ENCODE measurements around the gene MXRA8. TPM values are rescaled to one million over a fixed set of nuclear protein-coding genes. Genes with fewer than 3 reads are reported as not detected.
"Not testable (repeated sequence)": the region's sequence is repeated elsewhere in the genome, so short reads cannot be mapped to it uniquely, and the experiment has no call there.

MXRA8 gene
- total and polyA plus RNA-seq, 2 donors (not counting 3 experiments of a cell fraction or from before 2014, with no cell fraction given), result 0.82 to 1.9 TPM

DNA sequence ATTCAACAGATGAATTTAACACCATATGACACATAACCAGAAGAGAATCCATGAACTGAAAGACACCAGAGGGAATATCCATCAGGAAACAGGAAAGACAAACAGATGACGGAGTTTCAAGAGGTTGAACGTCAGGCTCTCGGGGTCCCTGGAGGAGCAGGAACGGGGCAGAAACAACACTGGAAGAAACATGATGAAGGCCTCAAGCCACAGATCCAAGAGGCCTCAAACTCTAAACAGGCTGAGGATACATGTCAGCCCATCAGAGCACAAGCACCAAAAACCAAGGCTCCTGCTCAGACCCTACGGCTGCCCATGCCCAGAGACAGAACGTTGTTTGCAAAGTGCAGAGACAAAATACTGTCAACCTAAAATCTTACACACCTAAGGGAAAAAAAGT, 40.9 kb downstream of the MXRA8 start:
- intact Hi-C loops (cut with micrococcal nuclease), result no loop called here
- no peak for TF ChIP-seq POLR2AphosphoS5 (IDR thresholded peaks at IDR 0.05; ENCODE audit: insufficient read depth, low read depth, low read length)
- TF ChIP-seq, protein P1, sequence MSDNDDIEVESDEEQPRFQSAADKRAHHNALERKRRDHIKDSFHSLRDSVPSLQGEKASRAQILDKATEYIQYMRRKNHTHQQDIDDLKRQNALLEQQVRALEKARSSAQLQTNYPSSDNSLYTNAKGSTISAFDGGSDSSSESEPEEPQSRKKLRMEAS (IDR thresholded peaks at IDR 0.05; ENCODE audit: insufficient read depth, insufficient read length), result no peak
- TF ChIP-seq EZH2 (IDR thresholded peaks at IDR 0.05; ENCODE audit: borderline replicate concordance, low read depth, low read length, severe bottlenecking), result no peak
- no peak for TF ChIP-seq FOS (IDR thresholded peaks at IDR 0.05; ENCODE audit: borderline replicate concordance, insufficient read depth, low read length)
- TF ChIP-seq JUN (IDR thresholded peaks at IDR 0.05; ENCODE audit: borderline replicate concordance, insufficient read depth, insufficient read length, low read depth), result no peak
- TF ChIP-seq, protein P2, sequence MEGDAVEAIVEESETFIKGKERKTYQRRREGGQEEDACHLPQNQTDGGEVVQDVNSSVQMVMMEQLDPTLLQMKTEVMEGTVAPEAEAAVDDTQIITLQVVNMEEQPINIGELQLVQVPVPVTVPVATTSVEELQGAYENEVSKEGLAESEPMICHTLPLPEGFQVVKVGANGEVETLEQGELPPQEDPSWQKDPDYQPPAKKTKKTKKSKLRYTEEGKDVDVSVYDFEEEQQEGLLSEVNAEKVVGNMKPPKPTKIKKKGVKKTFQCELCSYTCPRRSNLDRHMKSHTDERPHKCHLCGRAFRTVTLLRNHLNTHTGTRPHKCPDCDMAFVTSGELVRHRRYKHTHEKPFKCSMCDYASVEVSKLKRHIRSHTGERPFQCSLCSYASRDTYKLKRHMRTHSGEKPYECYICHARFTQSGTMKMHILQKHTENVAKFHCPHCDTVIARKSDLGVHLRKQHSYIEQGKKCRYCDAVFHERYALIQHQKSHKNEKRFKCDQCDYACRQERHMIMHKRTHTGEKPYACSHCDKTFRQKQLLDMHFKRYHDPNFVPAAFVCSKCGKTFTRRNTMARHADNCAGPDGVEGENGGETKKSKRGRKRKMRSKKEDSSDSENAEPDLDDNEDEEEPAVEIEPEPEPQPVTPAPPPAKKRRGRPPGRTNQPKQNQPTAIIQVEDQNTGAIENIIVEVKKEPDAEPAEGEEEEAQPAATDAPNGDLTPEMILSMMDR (IDR thresholded peaks at IDR 0.05; ENCODE audit: extremely low read depth in 1 of 2, insufficient read depth in 1 of 2, low read depth in 1 of 2, low read length in 2 of 2), result no peak
- no peak for TF ChIP-seq GATA2 (IDR thresholded peaks at IDR 0.05; ENCODE audit: insufficient read depth, insufficient read length, low read depth, low read length)
- TF ChIP-seq POLR2A (IDR thresholded peaks at IDR 0.05; ENCODE audit: low read depth, low read length), result no peak

DNA sequence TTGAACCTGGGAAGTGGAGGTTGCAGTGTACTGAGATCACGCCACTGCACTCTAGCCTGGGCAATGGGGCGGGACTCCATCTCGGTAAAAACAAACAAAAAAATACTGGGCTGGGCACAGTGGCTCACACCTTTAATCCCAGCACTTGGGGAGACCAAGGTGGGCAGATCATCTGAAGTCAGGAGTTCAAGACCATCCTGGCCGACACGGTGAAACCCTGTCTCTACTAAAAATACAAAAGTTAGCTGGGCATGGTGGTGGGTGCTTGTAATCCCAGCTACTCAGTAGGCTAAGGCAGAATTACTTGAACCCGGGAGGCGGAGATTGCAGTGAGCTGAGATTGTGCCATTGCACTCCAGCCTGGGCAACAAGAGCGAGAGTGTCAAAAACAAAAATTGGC, 42.2 kb downstream of the MXRA8 start:
- BruUV-seq (replicated peaks); H3K9me3 ChIP-seq (replicated peaks; ENCODE audit: control insufficient read depth, insufficient read depth, low read length); H3K4me3 ChIP-seq (replicated peaks in 1 of 3; ENCODE audit: insufficient read depth in 1 of 3, low read depth in 1 of 3, low read length in 3 of 3); H3K4me1 ChIP-seq (ENCODE audit: control insufficient read depth, extremely low read depth, insufficient read depth, low read length); H3K27me3 ChIP-seq (ENCODE audit: control insufficient read depth in 2 of 2, insufficient read depth in 2 of 2, low read length in 2 of 2); intact Hi-C loops (cut with micrococcal nuclease); H3K9ac ChIP-seq (replicated peaks; ENCODE audit: extremely low read depth, insufficient read depth, low read length); CTCF ChIA-PET; H3K27ac ChIP-seq (ENCODE audit: insufficient read depth, low read depth, low read length); POLR2A ChIA-PET; DNase-seq (ENCODE audit: low read depth, low spot score); H3K4me2 ChIP-seq (ENCODE audit: insufficient read depth, low read length); H4K20me1 ChIP-seq (replicated peaks; ENCODE audit: control insufficient read depth, extremely low read depth, insufficient read depth, low read length); dilution Hi-C loops (cut with MboI; ENCODE audit: extremely low pct_ligation_motif_present, low sequenced_read_pairs); H2AFZ ChIP-seq (ENCODE audit: low read depth, low read length); H3K9me1 ChIP-seq (replicated peaks; ENCODE audit: control insufficient read depth, extremely low read depth, insufficient read depth, low read length): not testable (repeated sequence)
- peak; percentile 24 for FAIRE-seq
- H3K36me3 ChIP-seq (ENCODE audit: control insufficient read depth in 2 of 2, extremely low read depth in 1 of 2, insufficient read depth in 2 of 2, low read length in 2 of 2), result peaks cover 0 to 41% of the 10 kb centered on the region in 2 experiments
- H3K79me2 ChIP-seq (ENCODE audit: control insufficient read depth, insufficient read depth, low read length), result peaks cover 18% of the 10 kb centered on the region

More for the DNA sequence above, 40.9 kb downstream of the MXRA8 start:
- no peak for FAIRE-seq
- Histone ChIP-seq H3K4me3 (replicated peaks in 1 of 3; ENCODE audit: insufficient read depth in 1 of 3, low read depth in 1 of 3, low read length in 3 of 3) (no peak overlapping the region), H3K4me2 (ENCODE audit: insufficient read depth, low read length) (no peak overlapping the region), H3K4me1 (ENCODE audit: control insufficient read depth, extremely low read depth, insufficient read depth, low read length) (no peaks in the 10 kb centered on the region), H3K9me1 (replicated peaks; ENCODE audit: control insufficient read depth, extremely low read depth, insufficient read depth, low read length) (no peaks in the 10 kb centered on the region), H3K9me3 (replicated peaks; ENCODE audit: control insufficient read depth, insufficient read depth, low read length) (no peaks in the 10 kb centered on the region), H3K27me3 (ENCODE audit: control insufficient read depth in 2 of 2, insufficient read depth in 2 of 2, low read length in 2 of 2) (no peaks in the 10 kb centered on the region), H4K20me1 (replicated peaks; ENCODE audit: control insufficient read depth, extremely low read depth, insufficient read depth, low read length) (peaks cover 5% of the 10 kb centered on the region), H3K36me3 (ENCODE audit: control insufficient read depth in 2 of 2, extremely low read depth in 1 of 2, insufficient read depth in 2 of 2, low read length in 2 of 2) (peaks cover 0 to 33% of the 10 kb centered on the region in 2 experiments), H3K27ac (ENCODE audit: insufficient read depth, low read depth, low read length) (no peak overlapping the region), H3K9ac (replicated peaks; ENCODE audit: extremely low read depth, insufficient read depth, low read length) (no peak overlapping the region), H2AFZ (ENCODE audit: low read depth, low read length) (no peak overlapping the region), H3K79me2 (ENCODE audit: control insufficient read depth, insufficient read depth, low read length) (peaks cover 30% of the 10 kb centered on the region)
- BruUV-seq (replicated peaks), result no TSS peak
- dilution Hi-C loops (cut with MboI; ENCODE audit: extremely low pct_ligation_motif_present, low sequenced_read_pairs), result no loop called here
- POLR2A ChIA-PET, result no interaction called here
- CTCF ChIA-PET, result no interaction called here
- no peak for DNase-seq (ENCODE audit: low read depth, low spot score)

Data from endothelial cell of umbilical vein (primary cell).